Testis (tissue), 3 donors: ENCODE measurements around the gene PPP2R2C. TPM values are rescaled to one million over a fixed set of nuclear protein-coding genes. Genes with fewer than 3 reads are reported as not detected.

Experiments
- DNase-seq: peaks from one replicate; pipeline ENCODE4 v3.0.0-alpha.2; 2019
- H3K27ac ChIP-seq, 2 donors: fragments of 200-600 bp; sonication (generic); one replicate each; pipeline ENCODE4 v1.5.1; 2019
- H3K27me3 ChIP-seq: fragments of 200-600 bp; sonication (generic); one replicate; pipeline ENCODE4 v1.5.1; 2019
- H3K36me3 ChIP-seq: fragments of 200-600 bp; sonication (generic); one replicate; pipeline ENCODE4 v1.5.1; 2017; ENCODE audit warnings: low read depth; ENCODE audit errors: missing control alignments
- H3K4me1 ChIP-seq: fragments of 200-600 bp; sonication (generic); one replicate; pipeline ENCODE4 v1.5.1; 2019
- H3K4me3 ChIP-seq, 2 donors: fragments of 200-600 bp; sonication (generic); one replicate each; pipeline ENCODE4 v1.5.1; 2017 to 2019
- H3K9me3 ChIP-seq: fragments of 200-600 bp; sonication (generic); one replicate; pipeline ENCODE4 v1.5.1; 2017
- CTCF ChIP-seq, 3 experiments: fragments of 450-650 bp in 2 of 3; fragments of 200-600 bp in 1 of 3; sonication (generic) in 1 of 3; IDR thresholded peaks; one replicate each; pipeline ENCODE4 v1.5.1; 2016 to 2019; ENCODE audit warnings: antibody characterized with exemption in 3 of 3, mild to moderate bottlenecking in 2 of 3, moderate library complexity in 1 of 3
- POLR2A ChIP-seq: fragments of 450-650 bp; IDR thresholded peaks from one replicate; pipeline ENCODE4 v1.6.1; 2017; ENCODE audit warnings: antibody characterized with exemption, mild to moderate bottlenecking, moderate library complexity
- WGBS, 2 donors: methylation state at CpG; one replicate each; pipeline ENCODE4 v1.1.5; 2018; 5-methylcytosine and 5-hydroxymethylcytosine counted together
- intact Hi-C: fragments of 100-400 bp; cut with DNase I; formaldehyde crosslinking; loops from one replicate; pipeline ENCODE4 v1.15.1; 2023; ENCODE audit warnings: low total_unique reads
- polyA plus RNA-seq: library from polyadenylated mRNA; stranded (reverse); fragments of 350-450 nt; fragmentation: Illumina TruSeq; extraction: RNeasy Lipid Tissue Mini Kit (QIAGEN cat#74804); gene quantifications from one replicate; pipeline ENCODE4 v1.2.3, GENCODE V29; 2014; ENCODE audit warnings: low read depth, low replicate concordance; ENCODE audit not compliant: insufficient read depth
- total RNA-seq, 2 donors: library from RNA; depleted of rRNA; stranded (reverse); fragments of >200 nt; gene quantifications; one replicate each; pipeline ENCODE4 v1.2.3, GENCODE V29; 2016

The PPP2R2C gene
- total and polyA plus RNA-seq, 3 donors from 2014 or later = 7.9 to 20.4 (median 13.1) TPM

GRCh38 chr4:6404611-6405396, 67.6 kb downstream of the PPP2R2C start:
- intact Hi-C loops = no loop called here
- 85 to 91% methylated on average over 22 of the region's 22 CpGs for WGBS, 2 donors
- H3K4me3 ChIP-seq = no peak overlapping the region
- no peak for DNase-seq
- H3K36me3 ChIP-seq = no peaks in the 10 kb centered on the region
- no peak for TF ChIP-seq POLR2A
- no peak for TF ChIP-seq CTCF (IDR thresholded peaks at IDR 0.05)
- H3K27ac ChIP-seq = no peak overlapping the region
- H3K4me1 ChIP-seq = no peaks in the 10 kb centered on the region
- no peaks in the 10 kb centered on the region for H3K27me3 ChIP-seq
- no peaks in the 10 kb centered on the region for H3K9me3 ChIP-seq

GRCh38 chr4:6403400-6403685, 69.1 kb downstream of the PPP2R2C start:
- Histone ChIP-seq H3K27me3 (no peaks in the 10 kb centered on the region), H3K4me1 (no peaks in the 10 kb centered on the region), H3K4me3 (no peak overlapping the region), H3K36me3 (no peaks in the 10 kb centered on the region), H3K27ac (no peak overlapping the region), H3K9me3 (no peaks in the 10 kb centered on the region)
- TF ChIP-seq POLR2A (no peak), CTCF (IDR thresholded peaks at IDR 0.05) (no peak)
- no peak for DNase-seq
- WGBS, 2 donors = 31% methylated on average over 7 of the region's 7 CpGs
- intact Hi-C loops = no loop called here

- no peaks in the 10 kb centered on the region for H3K36me3 ChIP-seq
- H3K27me3 ChIP-seq = no peaks in the 10 kb centered on the region
- 66 to 88% methylated on average over 4 to 18 of the region's 18 CpGs for WGBS, 2 donors
- TF ChIP-seq CTCF (IDR thresholded peaks at IDR 0.05) = no peak
- no peak for TF ChIP-seq POLR2A
- H3K27ac ChIP-seq = no peak overlapping the region
- DNase-seq = no peak
- intact Hi-C loops = no loop called here
- H3K4me1 ChIP-seq = no peaks in the 10 kb centered on the region
- H3K9me3 ChIP-seq = no peaks in the 10 kb centered on the region
- H3K4me3 ChIP-seq = no peak overlapping the region
These were observed 69.6 kb downstream of the PPP2R2C start for GRCh38 chr4:6402566-6403399.

GRCh38 chr4:6401797-6402196, 70.6 kb downstream of the PPP2R2C start:
- Histone ChIP-seq H3K4me1 (no peaks in the 10 kb centered on the region), H3K36me3 (no peaks in the 10 kb centered on the region), H3K9me3 (no peaks in the 10 kb centered on the region), H3K27me3 (no peaks in the 10 kb centered on the region), H3K4me3 (no peak overlapping the region), H3K27ac (no peak overlapping the region)
- intact Hi-C loops = no loop called here
- TF ChIP-seq CTCF (IDR thresholded peaks at IDR 0.05) (no peak), POLR2A (no peak)
- WGBS, 2 donors = 89 to 97% methylated on average over 9 of the region's 9 CpGs
- no peak for DNase-seq
